Sigmoid colon (tissue), 7 donors: ENCODE results near the gene CTNS. TPM values are rescaled to one million over a fixed set of nuclear protein-coding genes. Genes with fewer than 3 reads are reported as not detected.

Experiments used
- DNase-seq: peaks from one replicate; pipeline ENCODE4 v3.0.0-alpha.2; 2019
- H3K27ac ChIP-seq, 4 donors: fragments of 200-600 bp; sonication (generic); one replicate each; pipeline ENCODE4 v1.5.1; 2016 to 2019; ENCODE audit warnings: mild to moderate bottlenecking in 1 of 4
- H3K27me3 ChIP-seq, 3 donors: fragments of 200-600 bp; sonication (generic); one replicate each; pipeline ENCODE4 v1.5.1; 2019; ENCODE audit warnings: mild to moderate bottlenecking in 1 of 3
- H3K36me3 ChIP-seq, 4 donors: fragments of 200-600 bp; sonication (generic); one replicate each; pipeline ENCODE4 v1.5.1; 2016 to 2019
- H3K4me1 ChIP-seq, 4 donors: fragments of 200-600 bp; sonication (generic); one replicate each; pipeline ENCODE4 v1.5.1; 2017 to 2019
- H3K4me3 ChIP-seq, 4 donors: fragments of 200-600 bp; sonication (generic); one replicate each; pipeline ENCODE4 v1.5.1; 2017 to 2019; ENCODE audit warnings: mild to moderate bottlenecking in 2 of 4, moderate library complexity in 1 of 4
- H3K9me3 ChIP-seq, 4 donors: fragments of 200-600 bp in 3 of 4; sonication (generic) in 3 of 4; one replicate each; pipeline versions ENCODE4 v1.5.1 to v1.6.1; 2013 to 2019
- EP300 ChIP-seq, 4 donors: sonication (generic); formaldehyde crosslinking; IDR thresholded peaks; one replicate each; pipeline ENCODE4 v1.6.1; 2017; ENCODE audit warnings: antibody characterized with exemption in 4 of 4
- POLR2A ChIP-seq, 2 donors: fragments of 450-650 bp; IDR thresholded peaks; one replicate each; pipeline ENCODE4 v1.6.1; 2016; ENCODE audit warnings: antibody characterized with exemption in 2 of 2, mild to moderate bottlenecking in 2 of 2, moderate library complexity in 2 of 2
- POLR2AphosphoS5 ChIP-seq, 4 donors: sonication (generic); formaldehyde crosslinking; IDR thresholded peaks; one replicate each; pipeline ENCODE4 v1.6.1; 2017; ENCODE audit warnings: antibody characterized with exemption in 4 of 4
- WGBS, 2 donors: extraction: QIAGEN DNeasy Blood & Tissue Kit; methylation state at CpG; one replicate each; pipeline ENCODE4 v1.1.7; 2013; 5-methylcytosine and 5-hydroxymethylcytosine counted together
- intact Hi-C: fragments of 100-400 bp; cut with DNase I; formaldehyde crosslinking; loops from one replicate; pipeline ENCODE4 v1.15.1; 2023
- polyA plus RNA-seq, 3 donors: library from polyadenylated mRNA; stranded (reverse); fragments of 200-250 nt; gene quantifications; one replicate each; pipeline ENCODE4 v1.2.3, GENCODE V29; 2013
- total RNA-seq, 4 donors: library from RNA; depleted of rRNA; stranded (reverse); fragments of >200 nt; gene quantifications; one replicate each; pipeline ENCODE4 v1.1.0, GENCODE V29; 2016
- TF ChIP-seq, protein P1 (sequence below), 4 experiments: fragments of 450-650 bp in 3 of 4; fragments of 200-600 bp in 1 of 4; IDR thresholded peaks; one replicate each; pipeline ENCODE4 v1.5.1; 2016 to 2019; ENCODE audit warnings: antibody characterized with exemption in 4 of 4, mild to moderate bottlenecking in 3 of 4, moderate library complexity in 2 of 4
- donor health status: healthy with polysubstance abuse.
- donor health status: Bipolar disorder and iron deficiency.
- donor health status: healthy.

The CTNS gene
- total and polyA plus RNA-seq, 7 donors = 1.8 to 26.0 (median 13.3) TPM

DNA sequence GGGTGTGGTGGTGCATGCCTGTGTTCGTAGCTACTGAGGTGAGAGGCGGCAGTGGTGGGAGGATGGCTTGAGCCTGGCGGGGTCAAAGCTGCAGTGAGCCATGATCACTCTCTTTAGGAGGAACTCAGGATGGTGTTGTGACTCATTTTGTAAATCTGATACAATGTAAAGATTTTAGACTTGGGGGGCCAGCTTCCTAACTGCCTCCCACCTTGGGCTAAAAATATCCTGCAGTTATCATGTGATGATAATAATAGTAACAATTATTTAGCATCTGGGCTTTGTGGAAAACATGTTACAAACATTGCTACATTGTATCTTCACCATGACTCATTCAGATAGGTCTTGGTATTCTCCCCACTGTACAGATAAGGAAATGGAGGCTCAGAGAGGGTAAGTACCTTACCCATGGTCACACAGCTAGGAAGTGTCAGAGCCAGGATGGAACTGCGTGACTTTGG, 7.4 kb downstream of the CTNS start:
- no peaks in the 10 kb centered on the region for H3K27me3 ChIP-seq
- no peaks in the 10 kb centered on the region for H3K9me3 ChIP-seq
- TF ChIP-seq, protein P1, sequence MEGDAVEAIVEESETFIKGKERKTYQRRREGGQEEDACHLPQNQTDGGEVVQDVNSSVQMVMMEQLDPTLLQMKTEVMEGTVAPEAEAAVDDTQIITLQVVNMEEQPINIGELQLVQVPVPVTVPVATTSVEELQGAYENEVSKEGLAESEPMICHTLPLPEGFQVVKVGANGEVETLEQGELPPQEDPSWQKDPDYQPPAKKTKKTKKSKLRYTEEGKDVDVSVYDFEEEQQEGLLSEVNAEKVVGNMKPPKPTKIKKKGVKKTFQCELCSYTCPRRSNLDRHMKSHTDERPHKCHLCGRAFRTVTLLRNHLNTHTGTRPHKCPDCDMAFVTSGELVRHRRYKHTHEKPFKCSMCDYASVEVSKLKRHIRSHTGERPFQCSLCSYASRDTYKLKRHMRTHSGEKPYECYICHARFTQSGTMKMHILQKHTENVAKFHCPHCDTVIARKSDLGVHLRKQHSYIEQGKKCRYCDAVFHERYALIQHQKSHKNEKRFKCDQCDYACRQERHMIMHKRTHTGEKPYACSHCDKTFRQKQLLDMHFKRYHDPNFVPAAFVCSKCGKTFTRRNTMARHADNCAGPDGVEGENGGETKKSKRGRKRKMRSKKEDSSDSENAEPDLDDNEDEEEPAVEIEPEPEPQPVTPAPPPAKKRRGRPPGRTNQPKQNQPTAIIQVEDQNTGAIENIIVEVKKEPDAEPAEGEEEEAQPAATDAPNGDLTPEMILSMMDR (IDR thresholded peaks at IDR 0.05) = no peak
- TF ChIP-seq EP300 (IDR thresholded peaks at IDR 0.05) = no peak
- TF ChIP-seq POLR2AphosphoS5 (IDR thresholded peaks at IDR 0.05) = no peak
- 82 to 91% methylated on average over 4 of the region's 4 CpGs for WGBS, 2 donors
- H3K4me1 ChIP-seq = no peaks in the 10 kb centered on the region
- no peak overlapping the region for H3K4me3 ChIP-seq
- H3K36me3 ChIP-seq = peaks cover 0 to 42% (median 3%) of the 10 kb centered on the region in 4 donors
- no peak for DNase-seq
- intact Hi-C loops = no loop called here
- H3K27ac ChIP-seq = no peak overlapping the region

DNA sequence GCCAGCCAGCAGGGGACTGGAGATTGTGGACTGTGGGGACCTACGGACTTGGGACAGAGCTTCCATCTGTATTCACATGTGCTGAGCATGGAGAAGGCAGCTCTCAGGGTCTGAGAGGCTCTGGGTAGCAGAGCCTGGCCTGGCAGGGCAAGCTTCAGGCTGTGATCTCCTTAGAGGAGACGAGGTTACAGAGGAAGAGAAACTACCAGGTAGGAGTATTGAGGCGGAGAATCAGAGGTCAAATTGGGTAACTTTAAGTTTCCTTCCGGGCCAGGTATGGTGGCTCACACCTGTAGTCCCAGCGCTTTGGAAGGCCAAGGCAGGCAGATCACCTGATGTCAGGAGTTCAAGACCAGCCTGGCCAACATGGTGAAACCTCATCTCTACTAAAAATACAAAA, 8.8 kb downstream of the CTNS start:
- WGBS, 2 donors = 56 to 79% methylated on average over 5 of the region's 5 CpGs
- intact Hi-C loops = no loop called here
- DNase-seq = no peak
- Histone ChIP-seq H3K4me1 (no peaks in the 10 kb centered on the region), H3K27ac (no peak overlapping the region), H3K27me3 (no peaks in the 10 kb centered on the region), H3K36me3 (peaks cover 0 to 49% (median 3%) of the 10 kb centered on the region in 4 donors), H3K4me3 (no peak overlapping the region), H3K9me3 (no peaks in the 10 kb centered on the region)
- TF ChIP-seq, protein P1 (IDR thresholded peaks at IDR 0.05) = no peak
- no peak for TF ChIP-seq POLR2A (IDR thresholded peaks at IDR 0.05)
- no peak for TF ChIP-seq POLR2AphosphoS5 (IDR thresholded peaks at IDR 0.05)
- no peak for TF ChIP-seq EP300 (IDR thresholded peaks at IDR 0.05)

DNA sequence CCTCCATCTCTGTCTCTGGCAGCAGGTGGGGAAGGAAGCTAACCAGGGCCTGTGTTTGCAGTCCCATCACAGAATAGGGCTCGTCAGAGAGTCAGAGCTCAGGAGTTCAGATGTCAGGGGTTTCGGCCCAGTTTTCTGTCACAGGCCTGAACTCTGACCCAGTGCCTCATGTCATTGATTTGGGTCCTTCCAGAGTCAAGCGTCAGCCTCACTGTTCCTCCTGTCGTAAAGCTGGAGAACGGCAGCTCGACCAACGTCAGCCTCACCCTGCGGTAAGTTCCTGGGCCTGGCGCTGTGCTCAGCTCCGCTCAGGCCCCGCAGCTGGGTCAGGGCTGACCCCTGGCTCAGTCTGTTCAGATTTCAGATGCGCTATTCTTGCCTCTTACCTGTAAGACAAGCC, 10.7 kb downstream of the CTNS start:
- Histone ChIP-seq H3K36me3 (peaks cover 0 to 44% (median 3%) of the 10 kb centered on the region in 4 donors), H3K4me3 (no peak overlapping the region), H3K4me1 (no peaks in the 10 kb centered on the region), H3K27me3 (no peaks in the 10 kb centered on the region), H3K9me3 (no peaks in the 10 kb centered on the region), H3K27ac (no peak overlapping the region)
- intact Hi-C loops = no loop called here
- no peak for TF ChIP-seq POLR2AphosphoS5 (IDR thresholded peaks at IDR 0.05)
- TF ChIP-seq, protein P1 (IDR thresholded peaks at IDR 0.05) = no peak
- no peak for TF ChIP-seq EP300 (IDR thresholded peaks at IDR 0.05)
- no peak for TF ChIP-seq POLR2A (IDR thresholded peaks at IDR 0.05)
- DNase-seq = no peak
- WGBS, 2 donors = 76 to 85% methylated on average over 12 of the region's 12 CpGs

DNA sequence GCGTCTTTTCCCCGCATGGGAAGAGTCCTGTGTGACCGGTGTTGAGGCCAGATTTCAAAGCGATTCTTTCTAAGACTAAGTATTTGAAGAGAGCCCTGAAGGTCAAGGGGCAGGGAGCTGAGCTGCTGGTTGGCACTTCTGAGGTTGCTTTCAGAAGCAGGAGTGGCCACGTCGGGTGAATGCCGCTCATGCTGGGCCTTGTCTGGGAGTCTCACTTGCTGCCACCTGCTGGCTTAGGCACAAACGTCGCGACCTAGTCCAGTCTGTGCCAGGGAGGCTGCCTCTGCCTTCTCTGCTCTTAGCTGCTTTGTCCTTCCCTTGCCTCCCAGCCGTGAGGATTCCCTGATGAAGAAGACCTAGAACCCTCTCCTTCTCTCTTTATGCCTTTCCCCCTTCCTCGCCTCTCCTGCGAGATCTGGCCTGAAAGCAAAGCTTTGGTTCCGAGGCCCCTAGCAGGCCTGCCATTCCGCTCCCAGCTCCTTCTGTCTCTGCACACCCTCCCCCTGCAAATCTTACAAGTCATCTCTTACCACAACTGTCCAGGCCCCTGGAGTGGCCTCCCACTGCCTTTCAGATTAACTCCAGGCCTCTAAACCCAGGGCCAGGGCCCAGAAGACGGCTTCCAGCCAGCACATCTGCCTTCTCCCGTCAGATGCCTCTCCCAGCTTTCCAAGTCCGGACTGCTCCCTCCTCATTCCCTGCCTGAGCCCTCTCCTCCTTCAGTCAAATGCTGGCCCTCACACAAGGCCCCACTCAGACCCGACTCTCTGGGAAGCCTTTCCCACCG, 11.4 kb downstream of the CTNS start:
- Histone ChIP-seq H3K4me3 (no peak overlapping the region), H3K4me1 (no peaks in the 10 kb centered on the region), H3K9me3 (no peaks in the 10 kb centered on the region), H3K27me3 (no peaks in the 10 kb centered on the region), H3K27ac (no peak overlapping the region), H3K36me3 (peaks cover 0 to 40% (median 3%) of the 10 kb centered on the region in 4 donors)
- no peak for DNase-seq
- intact Hi-C loops = no loop called here
- 62 to 71% methylated on average over 20 of the region's 20 CpGs for WGBS, 2 donors
- TF ChIP-seq, protein P1 (IDR thresholded peaks at IDR 0.05) = peak in 1 of 4 experiments; percentile 25
- TF ChIP-seq POLR2A (IDR thresholded peaks at IDR 0.05) = no peak
